SU-DHL-6 (cell line): ENCODE measurements around the gene ADAD2.

Experiments
- H2AFZ ChIP-seq: fragments of 200-600 bp; sonication (generic); 2 replicates; pipeline ENCODE4 v1.6.1; 2014; ENCODE audit warnings: low read depth, mild to moderate bottlenecking, moderate library complexity, mixed read lengths, antibody characterized with exemption, low read length; ENCODE audit not compliant: severe bottlenecking
- H3F3A ChIP-seq: fragments of 200-600 bp; shearing (Covaris generic); 2 replicates; pipeline ENCODE4 v1.6.0; 2016; ENCODE audit warnings: antibody characterized with exemption, mild to moderate bottlenecking; ENCODE audit not compliant: insufficient read depth
- H3K27ac ChIP-seq: fragments of 200-600 bp; sonication (generic); 2 replicates; pipeline ENCODE4 v1.5.1; 2016; ENCODE audit warnings: low read depth, mild to moderate bottlenecking, low read length, moderate library complexity, mixed read lengths
- H3K27me3 ChIP-seq: fragments of 200-600 bp; sonication (generic), shearing (Covaris generic); 2 replicates; pipeline ENCODE4 v1.6.0; 2014; ENCODE audit warnings: mild to moderate bottlenecking, low read length
- H3K36me3 ChIP-seq: fragments of 200-600 bp; sonication (generic); 2 replicates; pipeline ENCODE4 v1.6.1; 2014; ENCODE audit warnings: mild to moderate bottlenecking, low read length, mixed read lengths
- H3K4me2 ChIP-seq: fragments of 300-600, 200-600 bp; shearing (Covaris generic), sonication (generic); 2 replicates; pipeline ENCODE4 v1.6.0; 2014; ENCODE audit warnings: low read length, low read depth, mild to moderate bottlenecking; ENCODE audit not compliant: poor library complexity, severe bottlenecking
- H3K4me3 ChIP-seq: fragments of 200-600 bp; sonication (generic); 2 replicates; pipeline ENCODE4 v1.5.1; 2014; ENCODE audit warnings: antibody characterized with exemption, low read length, mild to moderate bottlenecking, mixed read lengths; ENCODE audit not compliant: insufficient read depth, poor library complexity, severe bottlenecking
- H3K79me2 ChIP-seq: fragments of 200-600 bp; sonication (generic); 2 replicates; pipeline ENCODE4 v1.6.1; 2014; ENCODE audit warnings: mild to moderate bottlenecking, low read length, moderate library complexity; ENCODE audit not compliant: insufficient read depth
- H3K9ac ChIP-seq: fragments of 200-600 bp; sonication (generic); 2 replicates; pipeline ENCODE4 v1.7.0; 2014; ENCODE audit warnings: mild to moderate bottlenecking, low read length
- H3K9me2 ChIP-seq: fragments of 200-600 bp; sonication (generic); replicated peaks from 2 replicates; pipeline ENCODE4 v1.6.1; 2014; ENCODE audit warnings: low read length; ENCODE audit not compliant: insufficient read depth
- H3K9me3 ChIP-seq: fragments of 200-600 bp; sonication (generic); 2 replicates; pipeline ENCODE4 v1.6.1; 2014; ENCODE audit warnings: low read length, mixed read lengths; ENCODE audit not compliant: insufficient read depth
- H4K20me1 ChIP-seq: fragments of 200-600 bp; sonication (generic); 2 replicates; pipeline ENCODE4 v1.6.1; 2014; ENCODE audit warnings: low read depth, mild to moderate bottlenecking, antibody characterized with exemption, low read length, moderate library complexity, mixed read lengths
- EZH2phosphoT487 ChIP-seq: fragments of 200-600 bp; sonication (generic), shearing (Covaris generic); conservative IDR thresholded peaks from 2 replicates; pipeline ENCODE4 v1.6.1; 2018; ENCODE audit warnings: mild to moderate bottlenecking, antibody characterized with exemption, low read length, moderate library complexity, mixed read lengths
- TF ChIP-seq, protein P1 (sequence below): fragments of 200-600 bp; sonication (generic); IDR thresholded peaks from one replicate; pipeline ENCODE4 v1.5.1; 2017; ENCODE audit warnings: antibody characterized with exemption, mild to moderate bottlenecking, low read length, moderate library complexity; ENCODE audit not compliant: insufficient read depth, poor library complexity, severe bottlenecking

The ADAD2 gene

DNA sequence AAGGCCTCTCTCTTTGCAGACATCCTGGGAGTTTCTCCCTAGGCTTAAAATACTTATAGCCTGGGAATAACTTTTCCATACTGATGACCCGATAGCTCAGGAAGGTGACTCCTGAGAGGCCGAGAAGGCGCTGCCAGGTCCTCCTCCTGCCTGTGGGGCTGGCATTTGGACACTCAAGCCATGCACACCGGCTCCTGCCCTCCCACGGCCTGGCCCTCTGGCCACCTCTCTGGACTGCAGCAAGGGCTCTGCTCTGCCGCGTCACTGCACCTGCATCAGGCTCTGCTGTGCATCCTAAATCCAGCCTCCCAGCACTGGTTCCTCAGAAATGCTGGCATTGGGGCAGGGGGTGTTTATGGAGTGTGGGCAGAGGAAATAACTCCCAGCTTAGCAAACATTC, 34.6 kb downstream of the ADAD2 start:
- H3K4me3 ChIP-seq: no peak overlapping the region
- no peak overlapping the region for H2AFZ ChIP-seq
- H3K36me3 ChIP-seq: no peaks in the 10 kb centered on the region
- H3K9me2 ChIP-seq: no peaks in the 10 kb centered on the region
- H3K9me3 ChIP-seq: no peaks in the 10 kb centered on the region
- no peak overlapping the region for H3K9ac ChIP-seq
- H3K27ac ChIP-seq: no peak overlapping the region
- H3K79me2 ChIP-seq: no peaks in the 10 kb centered on the region
- H3F3A ChIP-seq: no peaks in the 10 kb centered on the region
- H3K27me3 ChIP-seq: no peaks in the 10 kb centered on the region
- TF ChIP-seq EZH2phosphoT487: no peak
- TF ChIP-seq, protein P1, sequence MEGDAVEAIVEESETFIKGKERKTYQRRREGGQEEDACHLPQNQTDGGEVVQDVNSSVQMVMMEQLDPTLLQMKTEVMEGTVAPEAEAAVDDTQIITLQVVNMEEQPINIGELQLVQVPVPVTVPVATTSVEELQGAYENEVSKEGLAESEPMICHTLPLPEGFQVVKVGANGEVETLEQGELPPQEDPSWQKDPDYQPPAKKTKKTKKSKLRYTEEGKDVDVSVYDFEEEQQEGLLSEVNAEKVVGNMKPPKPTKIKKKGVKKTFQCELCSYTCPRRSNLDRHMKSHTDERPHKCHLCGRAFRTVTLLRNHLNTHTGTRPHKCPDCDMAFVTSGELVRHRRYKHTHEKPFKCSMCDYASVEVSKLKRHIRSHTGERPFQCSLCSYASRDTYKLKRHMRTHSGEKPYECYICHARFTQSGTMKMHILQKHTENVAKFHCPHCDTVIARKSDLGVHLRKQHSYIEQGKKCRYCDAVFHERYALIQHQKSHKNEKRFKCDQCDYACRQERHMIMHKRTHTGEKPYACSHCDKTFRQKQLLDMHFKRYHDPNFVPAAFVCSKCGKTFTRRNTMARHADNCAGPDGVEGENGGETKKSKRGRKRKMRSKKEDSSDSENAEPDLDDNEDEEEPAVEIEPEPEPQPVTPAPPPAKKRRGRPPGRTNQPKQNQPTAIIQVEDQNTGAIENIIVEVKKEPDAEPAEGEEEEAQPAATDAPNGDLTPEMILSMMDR: no peak
- no peak overlapping the region for H3K4me2 ChIP-seq
- H4K20me1 ChIP-seq: no peaks in the 10 kb centered on the region

DNA sequence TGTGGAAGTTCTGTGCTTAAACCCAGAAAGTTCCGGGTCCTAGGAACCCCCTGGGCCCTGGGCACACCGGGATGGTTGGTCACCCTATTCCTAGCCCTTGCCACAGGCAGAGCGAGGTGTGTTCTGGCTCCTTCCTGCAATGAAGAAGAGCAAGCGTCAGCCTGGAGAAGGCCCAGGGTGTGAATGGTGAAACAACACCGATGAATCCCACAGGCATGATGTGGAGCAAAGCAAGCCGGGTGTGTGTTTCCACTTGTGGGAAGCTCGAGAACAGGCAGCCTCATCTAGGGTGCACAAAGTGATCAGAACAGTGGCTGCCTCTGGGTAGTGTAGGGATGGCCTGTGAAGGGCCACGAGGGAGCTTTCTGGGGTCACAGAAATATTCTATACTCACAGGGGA, 35.1 kb downstream of the ADAD2 start:
- Histone ChIP-seq H3K27me3 (no peaks in the 10 kb centered on the region), H3K36me3 (no peaks in the 10 kb centered on the region), H2AFZ (no peak overlapping the region), H3K9me2 (no peaks in the 10 kb centered on the region), H3F3A (no peaks in the 10 kb centered on the region), H4K20me1 (no peaks in the 10 kb centered on the region), H3K79me2 (no peaks in the 10 kb centered on the region), H3K9ac (no peak overlapping the region), H3K4me3 (no peak overlapping the region), H3K9me3 (no peaks in the 10 kb centered on the region), H3K4me2 (no peak overlapping the region), H3K27ac (no peak overlapping the region)
- TF ChIP-seq, protein P1: no peak
- no peak for TF ChIP-seq EZH2phosphoT487

DNA sequence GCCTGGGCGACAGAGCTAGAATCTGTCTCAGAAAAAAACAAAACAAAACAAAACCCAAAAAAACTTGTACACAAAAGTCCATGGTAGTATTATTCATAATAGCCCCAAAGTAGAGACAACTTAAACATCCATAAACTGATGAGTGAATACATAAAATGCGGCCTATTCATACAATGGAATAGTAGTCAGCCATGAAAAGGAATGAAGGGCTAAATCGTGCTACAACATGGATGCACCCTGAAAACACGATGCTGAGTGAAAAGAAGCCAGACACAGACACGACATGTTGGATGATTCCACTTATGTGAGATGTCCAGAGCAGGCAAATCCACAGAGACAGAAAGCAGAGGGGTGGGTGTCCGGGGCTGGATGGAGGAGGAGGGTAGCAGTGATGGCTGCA, 36.6 kb downstream of the ADAD2 start:
- Histone ChIP-seq H3K9me2 (no peaks in the 10 kb centered on the region), H2AFZ (no peak overlapping the region), H3K36me3 (no peaks in the 10 kb centered on the region), H3K4me3 (no peak overlapping the region), H3F3A (no peaks in the 10 kb centered on the region), H3K4me2 (no peak overlapping the region), H3K9me3 (no peaks in the 10 kb centered on the region), H3K79me2 (no peaks in the 10 kb centered on the region), H3K27ac (no peak overlapping the region), H4K20me1 (no peaks in the 10 kb centered on the region), H3K27me3 (no peaks in the 10 kb centered on the region), H3K9ac (no peak overlapping the region)
- no peak for TF ChIP-seq EZH2phosphoT487
- TF ChIP-seq, protein P1: no peak
